K562 (cell line): ENCODE data around the gene CABLES1.

ENCODE experiments used
- BRCA1 ChIP-seq, 2 experiments: fragments of 450-650 bp in 1 of 2; sonication (generic) in 1 of 2; formaldehyde crosslinking in 1 of 2; IDR thresholded peaks; 2 replicates each; pipeline versions ENCODE4 v1.5.0 to v1.6.1; 2017 to 2020; ENCODE audit warnings: mild to moderate bottlenecking in 1 of 2, missing genetic modification reagents in 1 of 2
- C11orf30 ChIP-seq: fragments of 450-650 bp; IDR thresholded peaks from 2 replicates; pipeline ENCODE4 v1.6.1; 2016; ENCODE audit warnings: low read depth, mild to moderate bottlenecking
- CBFB ChIP-seq: sonication (generic); formaldehyde crosslinking; IDR thresholded peaks from 2 replicates; pipeline ENCODE4 v1.4.0; 2020; ENCODE audit warnings: mild to moderate bottlenecking, missing genetic modification reagents
- HDAC6 ChIP-seq: IDR thresholded peaks from 2 replicates; pipeline ENCODE4 v1.6.1; 2012; ENCODE audit warnings: low read depth, mild to moderate bottlenecking, control low read depth, inconsistent platforms, low read length, moderate library complexity
- JUNB ChIP-seq: fragments of 450-650 bp; formaldehyde crosslinking; conservative IDR thresholded peaks from 2 replicates; pipeline ENCODE4 v1.4.0; 2020; ENCODE audit warnings: mild to moderate bottlenecking
- KLF16 ChIP-seq: IDR thresholded peaks from 2 replicates; pipeline ENCODE4 v1.6.1; 2016; ENCODE audit warnings: antibody characterized with exemption
- MYC ChIP-seq, 2 experiments: fragments of 250-450 bp in 1 of 2; sonication (Bioruptor Pico) in 1 of 2; IDR thresholded peaks; 2 replicates each; pipeline versions ENCODE4 v1.5.1 to v1.6.1; 2012 to 2021; ENCODE audit warnings: low read depth in 2 of 2, borderline replicate concordance in 1 of 2, improper control_type of control experiment in 1 of 2, low read length in 1 of 2, mild to moderate bottlenecking in 1 of 2, moderate library complexity in 1 of 2
- POLR2A ChIP-seq: fragments of 450-650 bp; conservative IDR thresholded peaks from 2 replicates; pipeline ENCODE4 v1.6.1; 2016
- TAF1 ChIP-seq: IDR thresholded peaks from 2 replicates; pipeline ENCODE4 v1.6.1; 2011; ENCODE audit warnings: mild to moderate bottlenecking, low read length, moderate library complexity; ENCODE audit not compliant: insufficient read depth, control insufficient read depth, severe bottlenecking; ENCODE audit errors: extremely low read depth
- ZEB2 ChIP-seq: fragments of 450-650 bp; IDR thresholded peaks from 2 replicates; pipeline ENCODE4 v1.6.1; 2016
- TF ChIP-seq, protein P1 (sequence below), 3 experiments: IDR thresholded peaks in 2 of 3; conservative IDR thresholded peaks in 1 of 3; 2 replicates each; pipeline ENCODE4 v1.5.1; 2011 to 2012; ENCODE audit warnings: low read length in 3 of 3, mild to moderate bottlenecking in 3 of 3, control low read depth in 2 of 3, improper control_type of control experiment in 1 of 3, inconsistent platforms in 1 of 3, low read depth in 1 of 3, mixed read lengths in 1 of 3, moderate library complexity in 1 of 3; ENCODE audit not compliant: insufficient read depth in 2 of 3
- TF ChIP-seq, protein P2 (sequence below): fragments of 200-400 bp; formaldehyde crosslinking; IDR thresholded peaks from 2 replicates; pipeline ENCODE4 v1.6.1; 2017; ENCODE audit warnings: mild to moderate bottlenecking, low read depth, low read length, moderate library complexity
- TF ChIP-seq, protein P3 (sequence below): fragments of 450-650 bp; IDR thresholded peaks from 2 replicates; pipeline ENCODE4 v1.6.1; 2016; ENCODE audit warnings: antibody characterized with exemption

DNA sequence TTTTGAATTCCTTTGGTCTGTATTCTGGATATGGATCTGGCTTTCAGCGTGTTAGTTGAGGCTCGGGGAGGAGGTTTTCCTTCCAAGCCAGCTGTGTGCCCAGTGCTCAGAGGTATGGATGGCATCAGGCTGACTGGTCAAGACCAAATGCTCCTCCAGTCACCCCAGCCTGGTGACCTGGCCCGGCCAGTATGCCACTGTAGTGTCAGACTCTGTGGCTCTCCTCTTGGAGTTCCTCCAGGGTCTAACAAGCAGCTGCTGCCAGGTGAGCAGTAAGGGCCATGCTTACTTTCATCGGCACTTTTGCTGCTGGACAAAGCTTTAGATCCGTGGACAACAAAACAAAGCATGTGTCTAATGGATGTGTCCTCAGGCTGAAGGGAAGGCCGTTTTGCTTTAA, 44.1 kb downstream of the CABLES1 start:
- TF ChIP-seq, protein P1, sequence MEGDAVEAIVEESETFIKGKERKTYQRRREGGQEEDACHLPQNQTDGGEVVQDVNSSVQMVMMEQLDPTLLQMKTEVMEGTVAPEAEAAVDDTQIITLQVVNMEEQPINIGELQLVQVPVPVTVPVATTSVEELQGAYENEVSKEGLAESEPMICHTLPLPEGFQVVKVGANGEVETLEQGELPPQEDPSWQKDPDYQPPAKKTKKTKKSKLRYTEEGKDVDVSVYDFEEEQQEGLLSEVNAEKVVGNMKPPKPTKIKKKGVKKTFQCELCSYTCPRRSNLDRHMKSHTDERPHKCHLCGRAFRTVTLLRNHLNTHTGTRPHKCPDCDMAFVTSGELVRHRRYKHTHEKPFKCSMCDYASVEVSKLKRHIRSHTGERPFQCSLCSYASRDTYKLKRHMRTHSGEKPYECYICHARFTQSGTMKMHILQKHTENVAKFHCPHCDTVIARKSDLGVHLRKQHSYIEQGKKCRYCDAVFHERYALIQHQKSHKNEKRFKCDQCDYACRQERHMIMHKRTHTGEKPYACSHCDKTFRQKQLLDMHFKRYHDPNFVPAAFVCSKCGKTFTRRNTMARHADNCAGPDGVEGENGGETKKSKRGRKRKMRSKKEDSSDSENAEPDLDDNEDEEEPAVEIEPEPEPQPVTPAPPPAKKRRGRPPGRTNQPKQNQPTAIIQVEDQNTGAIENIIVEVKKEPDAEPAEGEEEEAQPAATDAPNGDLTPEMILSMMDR (IDR thresholded peaks at IDR 0.05 in 2 of 3, conservative IDR thresholded peaks at IDR 0.05 in 1 of 3; ENCODE audit: insufficient read depth in 2 of 3, low read depth in 1 of 3, low read length in 3 of 3) = no peak
- no peak for TF ChIP-seq MYC (IDR thresholded peaks at IDR 0.05; ENCODE audit: low read depth, low read length)
- no peak for TF ChIP-seq MYC (CRISPR knock-in tag; IDR thresholded peaks at IDR 0.05; ENCODE audit: borderline replicate concordance, low read depth)
- TF ChIP-seq, protein P2, sequence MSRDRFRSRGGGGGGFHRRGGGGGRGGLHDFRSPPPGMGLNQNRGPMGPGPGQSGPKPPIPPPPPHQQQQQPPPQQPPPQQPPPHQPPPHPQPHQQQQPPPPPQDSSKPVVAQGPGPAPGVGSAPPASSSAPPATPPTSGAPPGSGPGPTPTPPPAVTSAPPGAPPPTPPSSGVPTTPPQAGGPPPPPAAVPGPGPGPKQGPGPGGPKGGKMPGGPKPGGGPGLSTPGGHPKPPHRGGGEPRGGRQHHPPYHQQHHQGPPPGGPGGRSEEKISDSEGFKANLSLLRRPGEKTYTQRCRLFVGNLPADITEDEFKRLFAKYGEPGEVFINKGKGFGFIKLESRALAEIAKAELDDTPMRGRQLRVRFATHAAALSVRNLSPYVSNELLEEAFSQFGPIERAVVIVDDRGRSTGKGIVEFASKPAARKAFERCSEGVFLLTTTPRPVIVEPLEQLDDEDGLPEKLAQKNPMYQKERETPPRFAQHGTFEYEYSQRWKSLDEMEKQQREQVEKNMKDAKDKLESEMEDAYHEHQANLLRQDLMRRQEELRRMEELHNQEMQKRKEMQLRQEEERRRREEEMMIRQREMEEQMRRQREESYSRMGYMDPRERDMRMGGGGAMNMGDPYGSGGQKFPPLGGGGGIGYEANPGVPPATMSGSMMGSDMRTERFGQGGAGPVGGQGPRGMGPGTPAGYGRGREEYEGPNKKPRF = no peak
- TF ChIP-seq, protein P3, sequence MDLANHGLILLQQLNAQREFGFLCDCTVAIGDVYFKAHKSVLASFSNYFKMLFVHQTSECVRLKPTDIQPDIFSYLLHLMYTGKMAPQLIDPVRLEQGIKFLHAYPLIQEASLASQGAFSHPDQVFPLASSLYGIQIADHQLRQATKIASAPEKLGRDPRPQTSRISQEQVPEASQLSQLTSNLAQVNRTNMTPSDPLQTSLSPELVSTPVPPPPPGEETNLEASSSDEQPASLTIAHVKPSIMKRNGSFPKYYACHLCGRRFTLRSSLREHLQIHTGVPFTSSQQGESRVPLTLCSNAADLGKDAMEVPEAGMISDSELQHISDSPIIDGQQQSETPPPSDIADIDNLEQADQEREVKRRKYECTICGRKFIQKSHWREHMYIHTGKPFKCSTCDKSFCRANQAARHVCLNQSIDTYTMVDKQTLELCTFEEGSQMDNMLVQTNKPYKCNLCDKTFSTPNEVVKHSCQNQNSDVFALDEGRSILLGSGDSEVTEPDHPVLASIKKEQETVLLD = no peak
- TF ChIP-seq JUNB = no peak
- TF ChIP-seq C11orf30 = no peak
- TF ChIP-seq TAF1 = no peak
- no peak for TF ChIP-seq KLF16
- no peak for TF ChIP-seq ZEB2
- TF ChIP-seq CBFB (CRISPR knock-in tag) = no peak
- TF ChIP-seq HDAC6 = no peak
- TF ChIP-seq BRCA1 (IDR thresholded peaks at IDR 0.05) = no peak
- TF ChIP-seq BRCA1 (CRISPR knock-in tag; IDR thresholded peaks at IDR 0.05) = no peak
- no peak for TF ChIP-seq POLR2A
